ENCODE data around the gene TRMT2A.

Gene TRMT2A

DNA sequence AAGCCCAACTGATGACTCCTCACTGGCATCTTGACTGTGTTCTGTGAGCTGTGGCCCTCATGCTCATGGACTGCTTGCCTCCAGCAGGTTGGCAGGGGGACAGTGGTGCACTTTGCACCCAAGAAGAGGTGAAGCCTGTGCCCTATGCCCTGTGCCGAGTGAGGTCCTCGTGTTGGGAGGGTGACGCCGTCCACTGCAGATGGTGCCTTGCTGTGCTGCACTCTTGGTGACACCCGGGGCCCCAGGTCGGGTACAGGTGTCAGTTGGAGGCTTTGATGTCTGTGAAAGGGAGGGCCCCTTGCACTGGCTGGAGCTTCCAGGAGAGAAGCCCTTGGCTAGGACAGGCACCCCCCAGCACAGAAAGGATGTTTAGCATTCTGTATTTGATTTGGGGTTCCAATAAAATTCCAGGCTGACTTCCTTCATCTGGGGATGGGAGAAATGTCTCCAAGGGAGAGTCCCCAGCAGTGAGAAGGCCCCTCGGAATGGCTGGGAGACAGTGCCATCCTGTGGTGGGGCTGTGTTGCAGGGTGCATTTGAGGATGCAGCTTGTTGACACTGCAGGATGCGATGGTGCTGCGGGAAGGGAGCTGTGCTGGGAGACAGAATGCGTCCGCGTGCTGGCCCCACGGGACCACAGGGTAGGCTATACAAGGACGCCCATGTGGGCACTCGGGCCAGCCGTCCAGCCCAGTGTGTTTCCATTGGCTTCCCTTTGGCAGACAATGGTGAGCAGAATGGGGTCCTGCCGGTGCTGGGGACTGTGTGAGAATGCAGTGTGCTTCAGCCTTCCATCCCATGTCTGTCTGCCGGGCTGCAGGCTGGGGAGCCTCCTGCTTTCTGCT, 12.1 kb upstream of the TRMT2A start:
- TF ChIP-seq CTCF (IDR thresholded peaks at IDR 0.05; ENCODE audit: insufficient read depth, low read length, poor library complexity, severe bottlenecking) (no peak), EZH2phosphoT487 (conservative IDR thresholded peaks at IDR 0.05; ENCODE audit: low read length) (no peak)

GRCh38 chr22:20128619-20128901, 11.5 kb upstream of the TRMT2A start:
- Histone ChIP-seq H3K27ac (ENCODE audit: low read depth, low read length) (no peak overlapping the region), H3K36me3 (ENCODE audit: low read length) (no peaks in the 10 kb centered on the region), H3F3A (ENCODE audit: insufficient read depth) (no peaks in the 10 kb centered on the region), H2AFZ (ENCODE audit: low read depth, low read length, severe bottlenecking) (no peak overlapping the region), H3K9me2 (replicated peaks; ENCODE audit: insufficient read depth, low read length) (no peaks in the 10 kb centered on the region), H3K9ac (ENCODE audit: low read length) (no peak overlapping the region), H3K27me3 (ENCODE audit: low read length) (no peaks in the 10 kb centered on the region), H4K20me1 (ENCODE audit: low read depth, low read length) (no peaks in the 10 kb centered on the region), H3K79me2 (ENCODE audit: insufficient read depth, low read length) (no peaks in the 10 kb centered on the region), H3K4me3 (ENCODE audit: insufficient read depth, low read length, poor library complexity, severe bottlenecking) (no peak overlapping the region), H3K4me2 (ENCODE audit: low read depth, low read length, poor library complexity, severe bottlenecking) (no peak overlapping the region), H3K9me3 (ENCODE audit: insufficient read depth, low read length) (no peaks in the 10 kb centered on the region)
- TF ChIP-seq EZH2phosphoT487 (conservative IDR thresholded peaks at IDR 0.05; ENCODE audit: low read length) = no peak
- no peak for TF ChIP-seq CTCF (IDR thresholded peaks at IDR 0.05; ENCODE audit: insufficient read depth, low read length, poor library complexity, severe bottlenecking)

More for the DNA sequence above, 12.1 kb upstream of the TRMT2A start:
- no peaks in the 10 kb centered on the region for H3K36me3 ChIP-seq (ENCODE audit: low read length)
- no peak overlapping the region for H2AFZ ChIP-seq (ENCODE audit: low read depth, low read length, severe bottlenecking)
- no peaks in the 10 kb centered on the region for H3K9me2 ChIP-seq (replicated peaks; ENCODE audit: insufficient read depth, low read length)
- H3F3A ChIP-seq (ENCODE audit: insufficient read depth) = no peaks in the 10 kb centered on the region
- no peaks in the 10 kb centered on the region for H3K9me3 ChIP-seq (ENCODE audit: insufficient read depth, low read length)
- no peak overlapping the region for H3K27ac ChIP-seq (ENCODE audit: low read depth, low read length)
- no peaks in the 10 kb centered on the region for H3K79me2 ChIP-seq (ENCODE audit: insufficient read depth, low read length)
- H3K9ac ChIP-seq (ENCODE audit: low read length) = no peak overlapping the region
- H3K4me3 ChIP-seq (ENCODE audit: insufficient read depth, low read length, poor library complexity, severe bottlenecking) = no peak overlapping the region
- no peak overlapping the region for H3K4me2 ChIP-seq (ENCODE audit: low read depth, low read length, poor library complexity, severe bottlenecking)
- H4K20me1 ChIP-seq (ENCODE audit: low read depth, low read length) = no peaks in the 10 kb centered on the region
- H3K27me3 ChIP-seq (ENCODE audit: low read length) = no peaks in the 10 kb centered on the region

DNA sequence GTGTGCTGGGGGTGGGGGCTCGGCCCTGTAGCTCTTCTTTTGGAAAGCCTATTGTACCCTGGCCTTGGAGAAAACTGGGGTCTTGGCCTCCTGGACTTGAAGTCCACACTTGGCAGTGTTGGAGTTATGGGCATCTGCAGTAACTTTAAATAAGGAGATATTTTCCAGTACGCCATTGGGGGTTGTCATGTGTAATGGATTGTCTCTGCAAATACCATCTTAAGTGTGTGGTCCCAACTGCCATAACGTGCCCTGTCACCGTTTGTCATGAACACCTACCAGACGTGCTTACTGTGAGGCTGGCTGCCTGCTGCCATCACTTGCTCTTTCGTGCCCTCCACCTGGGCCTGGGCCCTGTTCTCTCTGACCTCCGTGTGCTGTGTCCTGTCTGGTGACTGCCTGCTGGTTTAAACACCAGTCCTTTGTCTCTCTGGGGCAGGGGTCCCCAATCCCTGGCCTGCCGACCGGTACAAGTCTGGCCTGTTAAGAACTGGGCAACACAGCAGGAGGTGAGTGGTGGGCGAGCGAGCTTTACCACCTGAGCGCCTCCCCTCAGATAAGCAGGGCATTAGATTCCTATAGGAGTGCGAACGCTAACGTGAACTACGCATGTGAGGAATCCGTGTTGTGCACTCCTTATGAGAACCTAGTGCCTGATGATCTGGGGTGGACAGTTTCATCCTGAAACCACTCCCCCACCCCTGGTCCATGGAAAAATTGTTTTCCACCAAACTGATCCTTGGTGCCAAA, 11.0 kb upstream of the TRMT2A start:
- Histone ChIP-seq H3K9ac (ENCODE audit: low read length) (no peak overlapping the region), H3K4me3 (ENCODE audit: insufficient read depth, low read length, poor library complexity, severe bottlenecking) (no peak overlapping the region), H3F3A (ENCODE audit: insufficient read depth) (no peaks in the 10 kb centered on the region), H3K4me2 (ENCODE audit: low read depth, low read length, poor library complexity, severe bottlenecking) (no peak overlapping the region), H3K79me2 (ENCODE audit: insufficient read depth, low read length) (no peaks in the 10 kb centered on the region), H3K36me3 (ENCODE audit: low read length) (no peaks in the 10 kb centered on the region), H3K27ac (ENCODE audit: low read depth, low read length) (no peak overlapping the region), H3K27me3 (ENCODE audit: low read length) (no peaks in the 10 kb centered on the region), H3K9me2 (replicated peaks; ENCODE audit: insufficient read depth, low read length) (no peaks in the 10 kb centered on the region), H4K20me1 (ENCODE audit: low read depth, low read length) (no peaks in the 10 kb centered on the region), H2AFZ (ENCODE audit: low read depth, low read length, severe bottlenecking) (no peak overlapping the region), H3K9me3 (ENCODE audit: insufficient read depth, low read length) (no peaks in the 10 kb centered on the region)
- no peak for TF ChIP-seq CTCF (IDR thresholded peaks at IDR 0.05; ENCODE audit: insufficient read depth, low read length, poor library complexity, severe bottlenecking)
- no peak for TF ChIP-seq EZH2phosphoT487 (conservative IDR thresholded peaks at IDR 0.05; ENCODE audit: low read length)

Data from SU-DHL-6 (cell line).